HFFc6 (cell line): Measurements from ENCODE around the gene FBXW4. TPM values are rescaled to one million over a fixed set of nuclear protein-coding genes. Genes with fewer than 3 reads are reported as not detected.
"Not testable (repeated sequence)": the region's sequence is repeated elsewhere in the genome, so short reads cannot be mapped to it uniquely, and the experiment has no call there.

ENCODE experiments used
- DNase-seq: peaks from one replicate; pipeline ENCODE4 v3.0.0-alpha.2; 2018
- H3K27ac Mint-ChIP-seq: 2 replicates; pipeline ENCODE4 v1.8.0; 2020; ENCODE audit warnings: mild to moderate bottlenecking, mixed read lengths
- H3K27me3 Mint-ChIP-seq: 2 replicates; pipeline ENCODE4 v1.8.0; 2021; ENCODE audit warnings: mild to moderate bottlenecking, moderate library complexity, mixed read lengths; ENCODE audit not compliant: insufficient read depth
- H3K36me3 Mint-ChIP-seq: 2 replicates; pipeline ENCODE4 v1.8.0; 2021; ENCODE audit warnings: low read depth, mixed read lengths
- H3K4me1 Mint-ChIP-seq: 2 replicates; pipeline ENCODE4 v1.8.0; 2020; ENCODE audit warnings: low read depth, mixed read lengths
- H3K4me3 Mint-ChIP-seq: 2 replicates; pipeline ENCODE4 v1.8.0; 2020; ENCODE audit warnings: mild to moderate bottlenecking, moderate library complexity, mixed read lengths
- H3K9me3 Mint-ChIP-seq: 2 replicates; pipeline ENCODE4 v1.8.0; 2020; ENCODE audit warnings: mild to moderate bottlenecking, mixed read lengths
- CTCF ChIP-seq: fragments of 200-600 bp; sonication (generic); IDR thresholded peaks from 2 replicates; pipeline ENCODE4 v1.5.0; 2021; ENCODE audit warnings: antibody characterized with exemption, mild to moderate bottlenecking
- total RNA-seq, 6 experiments: library from RNA; stranded (reverse); fragmentation: NEBNext Ultra II Directional; extraction: Animal tissue kit (Norgen Biotek cat#: 25700); gene quantifications; 2 replicates in 1 of 6; 3 replicates in 5 of 6; pipeline ENCODE4 v1.2.3, GENCODE V29; 2021

The FBXW4 gene
- total RNA-seq, 6 experiments from 2014 or later: 22.9 to 33.3 (median 28.8) TPM

GRCh38 chr10:101643546-101643945, 51.4 kb downstream of the FBXW4 start:
- Mint-ChIP-seq H3K9me3 (no peaks in the 10 kb centered on the region), H3K27me3 (no peaks in the 10 kb centered on the region; the same call in 1 of the 2 replicates), H3K36me3 (peaks cover 4% of the 10 kb centered on the region; the same call in 1 of the 2 replicates), H3K4me1 (no peaks in the 10 kb centered on the region), H3K4me3 (no peak overlapping the region), H3K27ac (no peak overlapping the region)
- no peak for DNase-seq
- no peak for TF ChIP-seq CTCF

GRCh38 chr10:101639141-101639900, 55.6 kb downstream of the FBXW4 start:
- no peaks in the 10 kb centered on the region for H3K9me3 Mint-ChIP-seq
- peaks cover 4% of the 10 kb centered on the region; the same call in 1 of the 2 replicates for H3K36me3 Mint-ChIP-seq
- no peak for TF ChIP-seq CTCF
- H3K4me3 Mint-ChIP-seq: no peak overlapping the region
- DNase-seq: no peak
- no peaks in the 10 kb centered on the region; the same call in 1 of the 2 replicates for H3K27me3 Mint-ChIP-seq
- H3K4me1 Mint-ChIP-seq: no peaks in the 10 kb centered on the region
- no peak overlapping the region for H3K27ac Mint-ChIP-seq

- H3K9me3 Mint-ChIP-seq, H3K4me1 Mint-ChIP-seq, H3K4me3 Mint-ChIP-seq, H3K27me3 Mint-ChIP-seq, H3K36me3 Mint-ChIP-seq, H3K27ac Mint-ChIP-seq, DNase-seq: not testable (repeated sequence)
Measured at GRCh38 chr10:101633510-101633909, 61.5 kb downstream of the FBXW4 start.

DNA sequence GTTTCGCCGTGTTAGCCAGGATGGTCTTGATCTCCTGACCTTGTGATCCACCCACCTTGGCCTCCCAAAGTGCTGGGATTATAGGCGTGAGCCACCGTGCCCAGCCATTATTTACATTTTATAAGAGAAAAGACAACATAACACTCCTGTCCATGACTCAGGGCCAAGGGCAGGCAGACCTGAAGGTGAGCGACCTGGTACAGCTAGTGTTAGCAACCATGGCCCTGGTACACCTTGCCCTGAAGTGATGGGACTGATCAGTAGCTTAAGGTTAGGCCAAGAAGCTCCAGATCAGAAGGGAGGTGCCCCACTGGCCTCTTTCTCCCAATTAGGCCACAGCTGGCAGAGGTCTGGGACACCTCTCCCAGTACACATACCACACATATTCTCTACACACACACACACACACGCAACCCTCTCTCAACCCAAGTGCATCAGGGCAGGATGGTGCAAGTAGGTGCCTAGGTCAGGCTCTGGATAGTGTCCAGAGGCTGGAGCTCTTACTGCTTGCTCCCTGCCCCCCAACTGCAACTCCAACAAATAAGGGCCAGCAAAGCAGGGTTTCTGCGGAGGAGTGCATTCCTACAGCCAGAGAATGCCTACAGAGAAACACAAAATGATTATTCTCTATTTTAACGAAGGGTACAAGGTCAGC, 63.0 kb downstream of the FBXW4 start:
- Mint-ChIP-seq H3K4me3 (no peak overlapping the region), H3K9me3 (no peaks in the 10 kb centered on the region), H3K27me3 (no peaks in the 10 kb centered on the region; the same call in 1 of the 2 replicates), H3K4me1 (no peaks in the 10 kb centered on the region; the same call in 1 of the 2 replicates), H3K27ac (no peak overlapping the region), H3K36me3 (peaks cover 6% of the 10 kb centered on the region)
- TF ChIP-seq CTCF: no peak
- no peak for DNase-seq

DNA sequence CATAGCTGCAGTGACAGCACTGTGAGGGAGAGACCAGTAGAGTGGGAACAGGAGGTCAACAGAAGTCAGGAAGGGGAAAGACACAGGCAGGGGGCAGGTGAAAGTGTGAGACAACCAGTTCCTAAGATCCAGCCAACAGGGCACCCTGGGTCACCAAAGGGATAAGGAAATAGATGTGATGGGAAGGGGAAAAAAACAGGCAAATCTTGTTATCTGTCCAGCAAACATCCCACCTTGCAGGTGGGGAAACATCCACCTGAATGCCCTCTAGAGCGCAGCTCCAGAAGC, 64.4 kb downstream of the FBXW4 start:
- H3K27me3 Mint-ChIP-seq: no peaks in the 10 kb centered on the region
- no peak overlapping the region for H3K27ac Mint-ChIP-seq
- H3K9me3 Mint-ChIP-seq: no peaks in the 10 kb centered on the region
- TF ChIP-seq CTCF: no peak
- no peak for DNase-seq
- peaks cover 6% of the 10 kb centered on the region for H3K36me3 Mint-ChIP-seq
- H3K4me1 Mint-ChIP-seq: no peaks in the 10 kb centered on the region; the same call in 1 of the 2 replicates
- H3K4me3 Mint-ChIP-seq: no peak overlapping the region
